ENCODE results near the gene TNRC6C.
A peak's percentile ranks its signal among the peaks of the same experiment; 100 is the strongest.

Gene TNRC6C, protein sequence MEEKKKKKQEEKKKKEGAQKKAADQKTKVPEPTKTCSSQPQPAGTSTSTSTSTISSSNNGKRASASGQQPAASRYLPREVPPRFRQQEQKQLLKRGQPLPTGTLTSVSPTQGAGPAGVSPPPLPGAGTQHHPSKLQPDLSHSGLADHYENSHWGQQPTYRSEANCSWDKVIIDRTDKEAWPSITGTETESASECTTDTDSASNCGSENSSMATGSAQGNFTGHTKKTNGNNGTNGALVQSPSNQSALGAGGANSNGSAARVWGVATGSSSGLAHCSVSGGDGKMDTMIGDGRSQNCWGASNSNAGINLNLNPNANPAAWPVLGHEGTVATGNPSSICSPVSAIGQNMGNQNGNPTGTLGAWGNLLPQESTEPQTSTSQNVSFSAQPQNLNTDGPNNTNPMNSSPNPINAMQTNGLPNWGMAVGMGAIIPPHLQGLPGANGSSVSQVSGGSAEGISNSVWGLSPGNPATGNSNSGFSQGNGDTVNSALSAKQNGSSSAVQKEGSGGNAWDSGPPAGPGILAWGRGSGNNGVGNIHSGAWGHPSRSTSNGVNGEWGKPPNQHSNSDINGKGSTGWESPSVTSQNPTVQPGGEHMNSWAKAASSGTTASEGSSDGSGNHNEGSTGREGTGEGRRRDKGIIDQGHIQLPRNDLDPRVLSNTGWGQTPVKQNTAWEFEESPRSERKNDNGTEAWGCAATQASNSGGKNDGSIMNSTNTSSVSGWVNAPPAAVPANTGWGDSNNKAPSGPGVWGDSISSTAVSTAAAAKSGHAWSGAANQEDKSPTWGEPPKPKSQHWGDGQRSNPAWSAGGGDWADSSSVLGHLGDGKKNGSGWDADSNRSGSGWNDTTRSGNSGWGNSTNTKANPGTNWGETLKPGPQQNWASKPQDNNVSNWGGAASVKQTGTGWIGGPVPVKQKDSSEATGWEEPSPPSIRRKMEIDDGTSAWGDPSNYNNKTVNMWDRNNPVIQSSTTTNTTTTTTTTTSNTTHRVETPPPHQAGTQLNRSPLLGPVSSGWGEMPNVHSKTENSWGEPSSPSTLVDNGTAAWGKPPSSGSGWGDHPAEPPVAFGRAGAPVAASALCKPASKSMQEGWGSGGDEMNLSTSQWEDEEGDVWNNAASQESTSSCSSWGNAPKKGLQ (N-terminal part only)

DNA sequence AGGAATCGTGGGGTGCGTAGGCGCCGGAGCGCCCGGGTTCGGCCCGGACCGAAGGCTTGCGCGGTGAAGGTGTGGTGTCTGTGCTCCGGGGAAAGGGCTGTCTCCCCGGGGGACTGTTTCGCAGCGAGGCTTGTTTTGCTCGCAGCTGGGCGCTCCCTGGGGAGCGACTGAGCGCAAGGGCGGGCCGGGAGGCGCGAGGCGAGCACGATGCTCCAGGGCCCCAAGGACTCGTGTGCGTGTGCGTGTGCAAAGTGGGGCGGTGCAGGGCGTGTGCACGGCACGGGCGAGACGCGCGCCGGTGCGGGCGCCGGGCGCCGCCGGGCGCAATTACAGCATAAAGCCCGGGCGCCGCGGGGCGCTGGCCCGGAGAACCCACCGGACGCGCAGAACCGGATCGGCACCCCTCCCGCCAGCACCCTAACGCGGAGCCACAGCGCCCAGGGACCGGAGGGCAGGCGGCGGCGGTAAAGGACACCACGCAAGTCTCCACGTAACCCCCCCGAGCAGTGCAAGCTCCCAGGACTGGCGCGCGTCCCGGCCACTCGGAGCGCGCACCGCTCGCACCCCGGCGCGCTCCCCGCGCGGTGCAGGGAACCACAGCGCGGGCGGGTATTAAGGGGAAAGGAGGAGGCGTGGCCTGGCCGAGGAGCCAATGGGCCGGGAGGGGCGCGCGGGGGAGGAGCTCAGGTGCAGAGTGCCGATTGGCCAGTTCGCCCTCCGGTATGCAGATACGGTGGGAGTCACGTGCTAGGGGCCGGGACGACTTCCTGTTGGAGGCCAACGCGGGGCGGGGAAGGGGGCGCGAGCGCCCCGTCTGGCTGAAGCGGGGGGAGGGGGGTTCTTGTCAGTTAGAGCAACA, at the start of gene TNRC6C:
TSS of gene TNRC6C (plus strand) at position 847 of the 859 bp plus-strand sequence. CDS start 45,504 bp downstream, outside the sequence.
- peak; percentile 100 for DNase-seq (ENCODE audit: low read depth)

DNA sequence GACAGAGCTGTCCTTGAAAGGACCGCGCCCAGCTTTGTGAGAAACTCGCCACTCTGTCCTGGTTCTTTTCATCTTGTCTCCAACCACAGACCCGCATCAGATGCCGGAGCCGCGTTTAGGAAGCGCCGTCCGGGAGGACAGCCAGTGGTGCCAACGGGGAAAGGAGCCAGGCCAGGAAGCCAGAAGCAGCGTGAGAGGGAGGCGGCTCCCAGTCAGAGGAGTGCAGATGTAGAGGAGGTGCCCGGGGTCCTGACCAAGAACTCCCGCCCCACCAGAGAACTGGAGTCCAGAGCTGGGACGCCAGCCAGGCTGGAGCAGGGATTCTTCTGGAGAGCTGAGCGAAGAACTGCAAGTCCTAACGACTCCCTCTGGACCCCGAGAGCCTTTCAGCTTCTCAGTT, 49.3 kb upstream of the TNRC6C start:
- no peak for DNase-seq (ENCODE audit: low read depth)

DNA sequence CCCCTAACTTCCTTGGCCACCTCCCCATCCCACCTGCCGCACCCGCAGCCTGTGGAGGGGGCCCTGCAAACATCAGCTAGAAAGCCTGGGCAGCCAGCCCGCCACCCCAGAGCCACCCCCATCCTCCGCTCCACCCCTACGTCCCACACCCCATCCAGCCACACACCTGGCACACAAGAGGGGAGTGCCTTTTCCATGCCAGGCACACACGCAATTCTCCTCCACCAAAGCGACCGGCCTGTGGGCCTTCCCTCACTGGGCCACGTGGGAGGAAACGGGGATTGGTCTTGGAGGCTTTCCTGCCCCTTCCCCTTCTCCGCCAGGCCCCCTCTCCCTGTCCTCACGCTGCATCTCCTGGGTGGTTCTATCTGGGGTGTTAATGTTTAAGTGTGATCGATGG, 48.7 kb upstream of the TNRC6C start:
- DNase-seq (ENCODE audit: low read depth), result no peak

DNA sequence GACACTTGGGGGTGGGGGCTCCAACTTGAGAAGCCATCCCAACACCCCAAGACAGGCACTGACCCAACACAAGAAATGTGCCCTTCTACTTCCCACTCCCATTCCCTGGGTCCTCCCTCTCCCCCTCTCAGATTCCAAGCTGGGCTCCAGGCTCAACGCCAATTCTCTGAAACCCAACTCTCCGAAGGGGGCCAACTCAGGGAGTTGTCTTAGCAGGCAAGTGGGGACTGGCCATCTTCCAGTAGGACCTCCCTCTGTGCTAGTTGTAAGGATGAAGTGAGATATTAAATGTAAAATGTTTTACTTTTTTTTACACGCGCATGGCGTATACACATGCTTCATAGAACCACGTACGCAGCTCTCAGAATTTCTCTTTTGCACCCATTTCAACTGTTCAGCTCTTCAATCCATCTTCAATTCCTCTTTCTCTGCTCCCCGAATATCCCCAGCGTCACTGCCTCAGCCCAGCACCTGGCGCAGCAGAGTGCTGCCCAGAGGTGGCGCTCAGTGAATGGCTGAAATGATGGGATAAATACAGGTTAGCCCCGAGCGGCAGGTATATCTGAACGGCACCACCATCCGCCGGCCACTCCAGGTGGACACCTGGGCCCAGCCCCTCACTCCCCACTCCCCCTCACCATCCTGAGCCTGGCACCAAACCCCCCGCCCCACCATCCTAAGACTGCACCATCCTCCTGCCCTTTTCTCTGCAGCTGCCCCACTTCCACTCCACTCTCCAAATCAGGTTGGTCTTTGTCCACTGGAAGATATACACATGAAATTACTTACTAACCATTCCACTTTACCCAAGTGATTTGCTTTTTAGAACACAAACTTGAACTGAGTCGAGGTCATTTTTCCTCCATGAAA, 43.9 kb upstream of the TNRC6C start:
- no peak for DNase-seq (ENCODE audit: low read depth)

DNA sequence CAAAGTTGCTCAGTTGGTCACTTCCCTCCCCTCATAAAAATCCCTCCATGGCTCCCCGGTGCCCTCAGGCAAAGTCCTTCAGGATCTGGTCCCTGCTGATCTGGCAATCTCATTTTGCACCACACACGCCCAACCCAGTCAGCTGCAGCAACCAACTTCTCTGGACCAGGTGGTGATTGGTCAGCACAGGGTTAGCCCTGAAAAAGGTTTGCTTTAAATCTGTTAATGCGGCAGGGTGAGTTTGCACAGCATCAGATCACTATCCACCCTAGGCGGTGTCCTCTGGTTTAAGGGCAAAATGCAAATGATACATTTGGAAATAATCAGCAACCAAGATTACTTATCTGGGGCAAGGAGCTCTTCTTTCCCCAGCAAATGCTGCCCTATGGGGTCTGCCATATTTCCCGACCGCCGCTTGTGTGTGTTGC, 42.9 kb upstream of the TNRC6C start:
- no peak for DNase-seq (ENCODE audit: low read depth)

DNA sequence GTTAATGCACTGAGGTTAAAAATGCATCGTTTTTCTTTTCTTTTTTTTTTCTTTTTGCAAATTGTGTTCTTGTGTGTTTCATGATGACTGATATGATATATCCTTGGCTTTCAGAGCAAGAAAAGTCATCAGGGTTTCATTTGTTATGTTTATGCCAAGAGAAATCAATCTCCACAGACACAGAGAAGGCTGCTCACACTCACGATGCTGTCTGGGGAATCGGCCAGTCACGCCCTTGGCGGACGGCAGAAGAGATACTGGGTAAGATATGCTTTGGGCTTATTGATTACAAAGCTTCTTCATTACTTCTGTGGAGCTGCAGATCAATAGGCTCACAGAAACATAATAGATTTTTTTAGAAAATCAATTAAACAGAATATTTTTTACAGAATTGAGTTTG, 42.2 kb upstream of the TNRC6C start:
- no peak for DNase-seq (ENCODE audit: low read depth)

DNA sequence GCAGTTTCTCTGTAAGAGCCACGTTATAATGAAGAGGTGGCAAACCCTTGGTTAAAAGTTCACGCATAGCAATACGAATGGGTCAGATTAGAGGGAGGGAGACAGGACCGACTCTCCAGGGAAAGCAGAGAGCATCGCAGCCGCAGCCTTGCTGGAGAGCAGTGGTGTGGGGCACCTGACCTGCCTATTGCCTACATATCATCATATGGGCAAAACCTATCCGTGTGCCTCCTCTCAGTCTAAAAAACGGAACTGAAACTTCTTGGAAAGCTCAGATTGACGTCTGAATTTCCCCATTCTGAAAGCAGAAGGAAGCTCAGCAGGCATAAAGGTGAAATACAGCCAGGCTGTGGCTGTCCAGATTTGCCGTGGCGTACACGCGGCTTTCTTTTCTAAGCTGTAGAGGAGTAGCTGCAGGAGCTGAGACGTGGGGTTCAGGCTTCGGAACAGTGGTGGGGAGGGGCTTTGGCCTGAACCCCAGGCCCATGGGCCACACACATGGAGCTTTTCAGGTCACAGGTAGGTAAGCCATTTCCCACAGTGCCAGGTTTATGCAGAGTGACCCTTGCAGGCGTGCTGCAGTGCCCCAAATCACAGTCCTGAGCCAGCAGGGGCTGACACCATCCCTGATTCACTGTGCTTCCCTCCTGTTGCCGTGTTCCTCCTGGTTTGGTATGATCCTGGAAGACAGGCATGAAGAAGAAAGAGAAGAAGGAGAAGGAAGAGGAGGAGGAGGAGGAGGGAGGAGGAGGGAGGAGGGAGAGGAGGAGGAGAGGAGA, 41.6 kb upstream of the TNRC6C start:
- DNase-seq (ENCODE audit: low read depth), result no peak

DNA sequence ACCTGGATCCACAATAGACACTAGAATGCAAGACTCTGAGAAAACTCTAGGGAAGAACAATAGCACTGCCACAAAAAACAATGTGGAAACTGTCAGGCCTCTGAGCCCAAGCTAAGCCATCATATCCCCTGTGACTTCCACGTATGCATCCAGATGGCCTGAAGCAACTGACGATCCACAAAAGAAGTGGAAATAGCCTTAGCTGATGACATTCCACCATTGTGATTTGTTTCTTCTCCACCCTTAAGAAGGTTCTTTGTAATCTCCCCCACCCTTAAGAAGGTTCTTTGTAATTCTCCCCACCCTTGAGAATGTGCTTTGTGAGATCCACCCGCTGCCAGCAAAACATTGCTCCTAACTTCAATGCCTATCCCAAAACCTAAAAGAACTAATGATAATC, 39.2 kb upstream of the TNRC6C start:
- DNase-seq (ENCODE audit: low read depth), result no peak

DNA sequence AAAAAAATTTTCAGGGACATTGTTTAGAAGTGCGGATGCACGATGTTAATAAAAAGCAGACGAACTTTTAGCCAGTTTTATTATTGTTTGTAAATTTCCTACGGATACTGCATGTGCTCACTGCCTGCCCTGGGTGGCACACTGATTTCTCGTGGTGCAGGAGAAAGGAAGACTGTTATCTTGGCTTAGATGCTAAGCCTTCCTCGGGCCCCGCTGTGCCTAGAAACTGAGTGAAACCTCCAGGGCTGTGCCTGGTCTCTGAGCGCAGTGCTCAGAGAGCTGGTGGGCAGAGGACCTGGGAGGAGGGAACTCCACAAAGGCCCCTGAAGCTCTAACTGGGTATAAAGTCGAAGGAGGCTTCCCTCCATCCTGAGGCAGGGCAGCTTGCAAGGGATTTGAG, 35.4 kb upstream of the TNRC6C start:
- no peak for DNase-seq (ENCODE audit: low read depth)

DNA sequence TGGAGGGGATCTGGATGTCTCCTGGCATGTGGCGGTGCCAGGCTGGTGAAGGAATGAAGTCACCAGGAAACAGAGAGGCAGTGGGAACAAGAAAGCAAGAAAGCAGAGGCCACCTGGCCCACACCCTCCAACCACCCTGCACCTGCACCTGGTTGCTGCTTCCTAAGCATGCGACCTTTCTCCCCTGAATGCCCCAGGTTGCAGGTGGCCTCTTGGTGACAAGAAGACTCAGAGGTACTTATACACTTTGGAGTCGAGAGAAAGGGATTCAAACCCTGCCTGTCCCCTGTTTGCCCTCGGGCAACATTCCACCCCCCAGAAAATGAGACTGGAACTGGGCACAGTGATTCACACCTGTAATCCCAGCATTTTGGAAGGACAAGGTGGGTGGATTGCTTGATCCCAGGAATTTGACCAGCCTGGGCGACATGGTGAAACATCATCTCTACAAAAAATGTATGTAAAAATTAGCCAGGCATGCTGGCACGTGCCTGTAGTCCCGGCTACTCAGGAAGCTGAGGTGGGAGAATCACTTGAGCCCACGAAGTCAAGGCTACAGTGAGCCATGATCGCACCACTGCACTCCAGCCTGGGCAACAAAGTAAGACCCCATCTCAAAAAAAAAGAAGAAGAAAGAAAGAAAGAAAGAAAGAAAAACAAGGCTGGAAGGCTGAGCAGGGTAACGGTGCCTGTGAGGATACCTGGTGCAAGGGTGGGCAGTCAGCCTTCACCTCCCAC, 34.6 kb upstream of the TNRC6C start:
- DNase-seq (ENCODE audit: low read depth), result no peak

DNA sequence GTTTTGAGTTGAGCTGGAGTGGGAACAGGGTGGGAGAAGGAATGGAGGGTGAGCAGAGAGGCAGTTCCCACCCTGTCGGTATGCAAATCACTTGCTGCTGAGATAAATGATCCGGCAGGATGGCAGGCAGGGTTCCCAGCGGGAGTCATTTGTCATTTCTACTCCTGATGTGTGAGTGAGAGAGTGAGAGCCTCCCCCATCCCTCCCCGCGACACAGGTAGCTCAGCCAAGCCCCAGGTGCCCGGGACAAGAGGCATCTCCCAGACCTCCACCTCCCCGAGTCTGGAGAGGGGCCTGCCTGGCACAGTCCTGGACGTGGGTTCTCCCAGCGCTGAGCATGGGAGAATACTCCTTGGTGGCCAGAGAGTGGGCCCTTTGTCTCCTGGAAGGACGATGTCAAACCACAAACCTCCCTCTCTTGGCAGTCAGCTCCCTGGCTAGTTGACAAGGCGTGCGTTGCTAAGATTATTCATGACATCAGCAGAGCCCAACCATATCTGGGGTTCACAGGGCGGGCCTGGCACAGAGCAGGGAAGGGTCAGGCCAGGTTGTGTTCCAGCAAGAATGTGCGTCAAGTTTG, 33.7 kb upstream of the TNRC6C start:
- no peak for DNase-seq (ENCODE audit: low read depth)

DNA sequence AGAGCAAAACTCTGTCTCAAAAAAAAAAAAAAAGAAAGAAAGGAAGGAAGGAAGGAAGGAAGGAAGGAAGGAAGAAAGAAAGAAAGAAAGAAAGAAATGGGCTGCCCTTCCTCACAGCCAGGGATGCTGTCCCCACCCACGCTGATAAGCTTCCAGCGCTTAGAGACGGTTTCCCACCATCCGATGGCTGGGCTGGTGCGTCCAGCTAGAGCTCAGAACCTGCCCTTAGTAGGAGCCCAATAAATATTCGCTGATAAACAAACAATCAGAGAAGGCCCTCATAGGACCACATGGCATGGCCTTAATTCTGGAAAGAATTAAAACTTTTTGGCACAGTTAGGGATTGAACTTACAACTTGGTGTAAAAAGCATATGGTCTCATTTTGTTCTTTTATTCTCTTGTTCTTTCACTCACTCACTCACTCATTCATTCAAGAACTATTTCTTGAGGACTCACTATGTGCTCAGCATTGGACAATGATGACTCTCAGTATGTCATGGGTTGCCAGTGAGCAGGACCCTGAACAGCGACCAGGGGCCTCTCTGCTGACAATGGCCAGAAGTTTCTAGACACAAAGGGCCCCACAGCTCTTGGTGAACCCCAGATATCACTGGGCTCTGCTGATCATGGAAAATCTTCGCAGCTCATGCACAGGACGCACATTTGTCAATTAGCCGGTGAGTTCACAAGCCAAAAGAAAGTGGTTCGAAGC, 32.5 kb upstream of the TNRC6C start:
- no peak for DNase-seq (ENCODE audit: low read depth)

DNA sequence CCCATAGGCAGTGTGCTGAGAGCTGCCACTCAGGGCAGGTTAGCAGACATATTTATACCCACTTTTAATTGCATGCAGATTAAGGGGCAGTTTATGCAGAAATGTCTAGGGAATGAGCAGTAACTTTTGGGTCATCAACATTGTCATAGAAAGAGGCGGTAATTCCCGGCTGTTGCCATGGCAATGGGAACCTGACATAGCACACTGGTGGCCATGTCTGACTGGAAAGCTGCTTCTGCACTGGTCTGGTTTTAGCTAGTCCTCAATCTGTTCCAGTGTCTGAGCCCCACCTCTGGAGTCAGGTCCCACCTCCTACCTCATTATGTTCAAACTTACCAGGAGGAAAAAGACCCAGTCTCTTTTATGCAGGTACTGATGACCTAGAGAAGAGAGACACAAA, 31.5 kb upstream of the TNRC6C start:
- no peak for DNase-seq (ENCODE audit: low read depth)

DNA sequence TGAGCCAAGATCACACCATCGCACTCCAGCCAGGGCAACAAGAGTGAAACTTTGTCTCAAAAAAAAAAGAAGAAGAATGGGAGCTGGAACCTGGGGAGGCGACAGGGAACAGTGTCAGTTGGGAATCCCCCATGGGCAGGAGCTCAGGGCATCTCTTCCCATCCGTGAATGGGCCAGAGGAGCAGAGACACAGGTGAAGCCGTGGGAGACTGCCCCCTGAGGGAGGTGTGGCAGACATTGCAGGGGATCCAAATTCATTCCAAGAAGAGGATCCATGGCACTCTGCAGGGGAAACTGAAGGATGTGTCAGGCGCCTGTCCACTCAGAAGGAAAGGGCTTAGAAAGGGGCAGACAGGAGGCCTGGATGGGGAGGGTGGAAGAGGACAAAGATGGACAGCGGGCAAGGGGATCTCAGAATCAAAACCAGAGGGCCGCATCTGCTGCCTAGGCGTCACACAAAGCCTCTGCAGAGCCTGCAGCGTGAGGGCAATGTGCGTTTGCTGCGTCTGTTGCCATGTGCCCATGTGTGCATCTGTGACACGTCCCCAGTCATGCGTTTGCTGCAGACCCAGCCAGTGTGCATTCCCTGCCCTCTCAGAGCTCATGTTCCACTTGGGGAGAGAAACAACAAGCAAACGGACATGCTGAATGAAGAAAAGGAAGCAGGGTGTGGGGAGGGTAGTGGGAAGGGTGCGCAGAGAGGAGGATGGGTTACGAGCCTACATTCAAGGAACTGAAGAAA, 30.6 kb upstream of the TNRC6C start:
- DNase-seq (ENCODE audit: low read depth), result no peak

DNA sequence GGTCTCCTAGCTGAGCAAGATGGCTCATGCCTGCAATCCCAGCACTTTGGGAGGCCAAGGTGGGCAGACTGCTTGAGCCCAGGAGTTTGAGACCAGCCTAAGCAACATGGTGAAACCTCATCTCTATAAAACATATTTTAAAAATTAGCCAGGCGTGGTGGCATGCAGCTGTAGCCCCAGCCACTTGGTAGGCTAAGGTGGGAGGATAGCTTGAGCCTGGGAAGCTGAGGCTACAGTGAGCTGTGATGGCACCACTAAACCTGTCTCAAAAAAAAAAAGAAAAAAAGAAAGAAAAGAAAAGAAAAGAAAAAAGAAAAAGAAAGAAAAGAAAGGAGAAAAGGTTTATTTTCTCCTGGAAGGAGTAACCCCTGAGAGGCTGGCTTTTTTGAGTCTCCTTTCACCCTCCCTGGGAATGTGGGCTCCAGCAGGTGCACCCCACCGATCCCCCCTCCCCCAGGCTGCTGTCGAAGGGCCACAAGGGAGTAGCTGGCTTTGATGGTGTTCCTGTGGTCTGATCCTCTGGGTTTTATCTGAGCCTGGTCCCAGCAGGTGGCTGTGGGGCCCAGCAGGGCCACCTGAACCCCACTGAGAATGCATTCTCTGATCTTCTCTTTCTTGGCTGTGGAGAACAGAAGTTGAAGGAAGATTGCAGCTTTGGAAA, 29.9 kb upstream of the TNRC6C start:
- no peak for DNase-seq (ENCODE audit: low read depth)

DNA sequence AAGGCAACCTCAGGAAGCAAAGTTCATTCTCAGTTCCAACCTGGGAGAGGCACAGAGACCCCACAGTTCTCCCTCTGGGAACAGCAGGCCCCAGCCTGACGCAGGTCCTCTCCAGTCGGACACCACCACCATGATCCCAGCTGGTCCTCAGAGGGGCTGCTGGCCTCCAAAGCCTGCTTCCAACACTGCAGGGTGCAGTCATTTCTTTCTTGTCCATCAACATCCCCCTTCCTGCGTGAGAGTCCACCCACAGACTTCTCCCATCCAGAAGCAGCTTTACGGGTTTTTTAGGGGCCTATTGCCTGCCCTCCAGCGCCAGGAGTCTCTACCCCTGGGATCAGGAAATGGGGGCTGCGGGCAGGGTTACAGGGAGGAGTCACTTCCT, 29.3 kb upstream of the TNRC6C start:
- no peak for DNase-seq (ENCODE audit: low read depth)

DNA sequence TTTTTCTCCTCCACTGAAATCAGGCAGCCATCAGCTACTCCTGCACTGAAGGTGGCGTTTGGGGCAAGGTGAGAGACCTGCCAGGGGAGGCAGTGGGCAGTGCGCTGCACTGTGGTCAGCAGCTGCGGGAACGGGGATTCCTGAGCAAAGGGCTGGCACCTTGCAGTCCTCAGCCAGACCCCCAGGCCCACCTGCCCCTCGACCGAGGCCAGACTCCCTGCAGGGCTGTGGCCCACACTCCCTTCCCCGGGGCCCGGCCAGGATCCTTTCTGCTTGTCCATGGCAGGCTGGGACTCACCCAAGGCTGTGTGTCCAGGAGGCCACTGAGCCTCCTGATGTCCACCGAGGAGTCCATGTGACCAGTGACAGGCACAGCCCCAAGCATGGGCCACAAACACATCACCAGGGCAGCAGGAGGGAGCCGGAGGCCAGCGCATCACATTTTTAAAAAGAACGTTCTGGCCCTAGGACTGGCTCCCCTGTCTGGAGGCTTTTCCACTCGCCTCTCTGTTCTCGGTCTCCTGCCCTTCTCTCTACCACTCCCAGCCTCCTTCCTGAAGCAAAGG, 28.5 kb upstream of the TNRC6C start:
- no peak for DNase-seq (ENCODE audit: low read depth)
